Activated CD4-positive, alpha-beta T cell treated with anti-CD3 and anti-CD28 coated beads, Interleukin-2, Interleukin-4, amounts not matched to agents 100 ng/mL and 50 ng/mL, durations not matched to agents 16 hours and 8 hours (primary cell): ENCODE measurements around the gene RAB36.

ENCODE experiments used
- DNase-seq: peaks from one replicate; pipeline ENCODE4 v3.0.0-alpha.2; 2020; ENCODE audit warnings: low spot score

RAB36 gene

DNA sequence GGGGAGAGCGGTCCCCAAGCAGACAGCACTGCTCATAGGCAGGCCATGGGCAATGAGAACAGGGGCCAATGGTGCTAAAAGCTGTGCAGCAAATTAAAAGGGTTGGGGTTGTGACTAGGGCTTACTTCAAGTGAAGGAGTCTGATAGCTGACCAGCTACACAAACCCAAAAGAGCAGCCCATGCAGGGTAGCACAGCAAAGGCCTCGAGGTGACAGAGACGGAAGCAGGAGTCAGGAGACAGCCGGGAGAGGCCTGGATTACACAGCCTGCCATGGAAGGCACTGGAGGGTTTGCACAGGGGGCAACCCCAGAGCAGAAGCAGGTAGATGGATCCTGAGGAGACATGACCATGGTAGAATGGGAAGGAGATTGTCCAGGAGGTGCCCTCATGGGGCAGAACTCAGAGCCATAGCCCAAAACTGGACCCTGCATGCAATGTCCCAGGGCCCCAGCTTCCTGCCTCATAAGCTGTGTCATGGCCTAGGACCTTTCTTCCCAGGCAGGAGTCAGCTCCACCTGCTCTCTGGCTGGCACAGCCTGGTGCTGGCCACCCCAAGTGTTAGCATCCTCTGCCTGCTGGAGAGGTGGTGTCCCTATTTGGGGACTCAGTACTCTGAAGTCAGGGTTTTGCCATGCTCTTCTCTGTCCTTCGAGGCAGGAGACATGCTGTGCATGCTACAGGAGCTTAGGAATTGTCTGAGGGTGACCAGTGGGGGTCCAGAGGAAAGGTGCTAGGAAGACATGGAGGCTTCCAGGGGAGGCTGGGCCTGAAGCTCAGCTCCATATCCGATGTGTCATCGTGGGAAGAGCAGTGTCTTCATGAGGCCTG, 36.8 kb upstream of the RAB36 start:
- DNase-seq, result no peak

GRCh38 chr22:23109079-23109347, 36.3 kb upstream of the RAB36 start:
- no peak for DNase-seq

- no peak for DNase-seq
Measured at GRCh38 chr22:23109441-23109978, 35.8 kb upstream of the RAB36 start.

DNA sequence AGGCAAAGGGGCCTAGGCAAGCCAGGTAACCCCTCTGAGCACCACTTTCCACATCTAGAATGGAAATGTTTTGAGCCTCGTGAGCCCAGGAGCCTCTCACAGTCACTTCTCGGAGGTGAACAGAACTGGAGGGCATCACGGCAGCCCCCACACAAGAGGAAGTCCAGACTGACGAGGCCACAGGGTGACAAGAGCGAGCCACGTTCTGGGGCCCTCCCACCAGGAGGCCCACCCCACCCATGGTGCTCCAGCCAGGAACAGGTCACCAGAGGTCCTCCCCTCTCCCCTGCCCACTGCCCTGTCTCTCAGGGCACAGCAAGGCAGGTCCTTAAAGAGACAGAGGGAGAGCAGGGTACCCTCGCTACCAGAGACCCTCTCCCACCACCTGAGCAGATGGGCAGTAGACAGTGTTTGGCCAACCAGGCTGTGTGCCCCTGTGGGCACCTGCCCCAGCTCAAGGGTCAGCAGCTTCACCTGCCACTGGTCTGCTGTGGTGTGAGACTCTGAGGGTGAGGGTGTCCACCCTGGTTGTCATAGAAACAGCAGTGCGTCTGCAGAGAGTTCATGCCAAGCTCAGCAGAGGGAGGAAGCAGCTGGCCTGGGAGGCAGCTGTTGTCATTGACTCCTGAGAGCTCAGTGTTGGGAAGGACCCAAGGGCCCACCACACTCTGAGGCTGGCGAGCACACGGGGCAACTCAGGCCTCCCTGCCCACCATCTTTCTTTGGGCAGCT, 34.9 kb upstream of the RAB36 start:
- DNase-seq, result no peak

- no peak for DNase-seq
Measured at GRCh38 chr22:23110922-23111527, 34.3 kb upstream of the RAB36 start.

DNA sequence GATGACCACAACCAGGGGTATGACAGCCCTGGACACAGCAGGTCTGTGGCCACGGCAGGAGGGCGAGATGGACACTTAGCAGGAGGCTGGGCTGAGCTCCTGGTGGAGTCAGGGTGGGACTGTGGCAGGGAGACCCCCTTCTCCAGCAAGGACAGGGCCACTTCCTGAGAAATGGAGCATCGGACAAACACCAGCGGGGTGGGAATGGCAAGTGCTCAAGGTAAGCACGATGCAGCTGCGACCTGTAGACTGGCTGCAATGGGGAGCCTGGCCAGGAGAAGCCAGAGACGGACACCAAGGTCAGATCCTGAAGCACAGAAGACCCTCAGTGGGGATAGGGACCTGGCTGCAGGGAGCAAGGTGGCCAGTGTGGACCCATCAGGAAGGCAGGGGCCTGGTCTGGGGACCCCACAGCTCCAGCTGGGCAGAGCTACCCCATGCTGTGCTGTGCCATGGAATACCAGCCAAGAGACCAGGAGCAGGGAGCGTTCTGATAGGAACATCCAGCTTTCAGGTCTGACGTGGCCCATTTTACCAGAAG, 32.7 kb upstream of the RAB36 start:
- DNase-seq, result no peak

- no peak for DNase-seq
Measured at GRCh38 chr22:23113067-23113846, 32.0 kb upstream of the RAB36 start.

GRCh38 chr22:23113847-23114720, 31.2 kb upstream of the RAB36 start:
- DNase-seq, result no peak

GRCh38 chr22:23114721-23115020, 30.6 kb upstream of the RAB36 start:
- DNase-seq, result no peak

- no peak for DNase-seq
Measured at GRCh38 chr22:23115369-23115768, 29.9 kb upstream of the RAB36 start.

DNA sequence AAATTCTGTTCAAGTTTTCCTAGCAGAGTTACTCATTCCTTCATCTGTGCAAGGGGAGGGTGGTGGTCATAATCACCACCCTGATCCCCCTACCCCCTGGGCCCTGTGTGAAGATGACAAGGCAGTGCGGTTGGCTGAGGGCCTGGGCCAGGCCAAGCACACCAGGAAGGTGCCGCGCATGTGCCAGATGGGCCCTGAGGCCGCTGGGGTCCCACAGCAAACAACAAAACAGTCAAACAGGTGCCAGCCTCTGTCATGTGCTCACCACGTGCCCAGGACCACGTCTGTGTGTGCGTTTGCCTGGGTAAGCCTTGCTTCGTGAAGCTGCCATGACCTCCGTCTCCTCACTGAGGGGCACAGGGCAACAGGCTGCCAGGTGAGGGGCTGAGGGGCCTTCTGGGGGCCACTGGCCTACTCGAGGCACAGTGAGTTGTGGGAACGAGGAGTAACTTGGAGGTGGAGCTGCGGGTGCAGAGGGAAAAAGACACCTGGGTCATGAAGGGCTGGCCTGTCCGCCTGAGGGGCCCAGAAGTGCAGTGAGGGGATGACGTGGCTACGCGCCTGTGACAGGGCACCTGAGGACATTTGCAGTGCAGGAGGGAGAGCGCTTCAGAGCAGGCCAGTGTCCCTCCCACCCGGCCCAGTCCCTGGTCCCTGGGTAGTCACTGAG, 29.3 kb upstream of the RAB36 start:
- no peak for DNase-seq

DNA sequence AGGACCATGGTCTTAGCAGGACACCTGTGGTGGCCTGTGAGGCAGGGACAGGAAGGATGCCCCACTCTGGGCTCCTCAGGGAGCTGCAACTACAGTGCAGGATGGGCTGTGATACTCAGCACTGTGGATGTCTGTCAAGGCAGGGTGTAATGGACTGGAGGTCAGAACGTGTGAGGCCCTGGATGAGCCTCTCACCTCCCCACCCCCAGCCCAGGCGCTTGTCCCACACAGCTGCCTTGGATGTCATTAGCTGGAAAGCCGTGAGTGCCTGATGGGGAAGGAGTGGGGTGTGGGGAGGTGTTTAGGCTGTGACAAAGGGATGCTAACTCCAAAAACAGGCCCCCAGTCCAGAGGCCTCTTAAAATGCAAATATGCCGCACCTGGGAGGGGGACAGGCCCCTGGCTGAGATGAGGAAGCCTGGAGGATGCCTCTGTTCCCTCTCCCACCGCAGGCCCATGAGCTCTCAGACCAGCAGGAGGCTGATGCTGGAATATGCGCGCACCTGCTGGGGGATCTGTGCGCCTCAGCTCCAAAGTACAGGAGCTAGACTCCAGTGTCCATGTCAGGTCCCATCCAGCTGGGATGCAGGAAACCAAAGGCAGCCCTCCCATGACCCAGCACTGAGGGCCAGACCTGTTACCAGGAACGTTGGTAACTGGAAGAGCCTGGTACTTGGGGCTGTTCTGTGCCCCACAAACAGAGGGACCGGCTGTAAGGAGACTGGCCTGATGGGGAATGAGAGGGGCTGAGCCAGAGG, 28.6 kb upstream of the RAB36 start:
- DNase-seq, result no peak

GRCh38 chr22:23117275-23117674, 28.0 kb upstream of the RAB36 start:
- DNase-seq, result no peak

GRCh38 chr22:23117891-23118646, 27.2 kb upstream of the RAB36 start:
- DNase-seq, result no peak

- no peak for DNase-seq
Measured at GRCh38 chr22:23118647-23119493, 26.4 kb upstream of the RAB36 start.

- DNase-seq, result peak; percentile 55
Measured at GRCh38 chr22:23119494-23120414, 25.5 kb upstream of the RAB36 start.

DNA sequence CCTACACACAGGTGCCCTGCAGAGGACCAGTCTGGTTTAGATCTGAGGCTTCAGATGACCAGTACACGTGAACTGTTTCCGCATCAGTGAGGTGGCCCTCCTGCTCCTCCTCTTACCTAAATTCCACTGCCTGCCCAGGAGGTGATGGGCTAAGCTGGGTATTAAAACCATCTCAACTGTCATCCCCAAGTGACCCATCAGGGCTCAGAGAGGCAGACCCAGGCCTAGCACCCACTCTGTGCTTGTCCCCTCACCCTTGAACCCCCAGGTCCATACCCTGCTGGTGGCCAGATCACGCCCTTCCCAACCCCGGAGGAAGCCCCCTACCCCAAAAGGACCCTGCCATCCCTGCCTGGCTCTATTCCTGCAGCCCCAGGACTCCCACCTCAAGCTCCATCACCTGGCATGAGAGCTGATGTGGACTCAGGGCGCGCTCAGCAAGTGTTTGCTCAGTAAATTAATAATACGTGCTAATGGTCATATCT, 24.8 kb upstream of the RAB36 start:
- DNase-seq, result no peak
